Measurements from ENCODE around the gene CNKSR3. TPM values are rescaled to one million over a fixed set of nuclear protein-coding genes. Genes with fewer than 3 reads are reported as not detected.

The CNKSR3 gene
- total RNA-seq, 2 donors from 2014 or later: 13.1 to 31.5 TPM

- Histone ChIP-seq H3K27ac (no peak overlapping the region), H3K9me3 (no peaks in the 10 kb centered on the region), H3K36me3 (no peaks in the 10 kb centered on the region), H3K9ac (ENCODE audit: low read depth in 2 of 2, low read length in 2 of 2) (no peak overlapping the region), H3K27me3 (no peaks in the 10 kb centered on the region), H3K4me3 (no peak overlapping the region), H3K4me1 (no peaks in the 10 kb centered on the region)
- TF ChIP-seq CTCF (IDR thresholded peaks at IDR 0.05): no peak
- DNase-seq: peak; percentile 17
- intact Hi-C loops (cut with DNase I): no loop called here
Observed at GRCh38 chr6:154506582-154506981, 3.9 kb downstream of the CNKSR3 start.

GRCh38 chr6:154506108-154506507 lies 4.4 kb downstream of the CNKSR3 start:
- H3K4me3 ChIP-seq: no peak overlapping the region
- H3K9me3 ChIP-seq: no peaks in the 10 kb centered on the region
- no peak for DNase-seq
- H3K9ac ChIP-seq (ENCODE audit: low read depth in 2 of 2, low read length in 2 of 2): no peak overlapping the region
- H3K4me1 ChIP-seq: no peaks in the 10 kb centered on the region
- no peak overlapping the region for H3K27ac ChIP-seq
- intact Hi-C loops (cut with DNase I): no loop called here
- no peak for TF ChIP-seq CTCF (IDR thresholded peaks at IDR 0.05)
- no peaks in the 10 kb centered on the region for H3K36me3 ChIP-seq
- H3K27me3 ChIP-seq: no peaks in the 10 kb centered on the region

GRCh38 chr6:154504865-154505449 lies 5.5 kb downstream of the CNKSR3 start:
- intact Hi-C loops (cut with DNase I): loop anchor here (5.0 kb wide), 1 partner anchor 107 kb away; no protein-coding TSS in a partner anchor
- no peak overlapping the region for H3K9ac ChIP-seq (ENCODE audit: low read depth in 2 of 2, low read length in 2 of 2)
- H3K27me3 ChIP-seq: no peaks in the 10 kb centered on the region
- DNase-seq: peak; percentile 6
- H3K4me3 ChIP-seq: no peak overlapping the region
- no peak for TF ChIP-seq CTCF (IDR thresholded peaks at IDR 0.05)
- no peak overlapping the region for H3K27ac ChIP-seq
- H3K36me3 ChIP-seq: no peaks in the 10 kb centered on the region
- no peaks in the 10 kb centered on the region for H3K4me1 ChIP-seq
- H3K9me3 ChIP-seq: no peaks in the 10 kb centered on the region

- H3K36me3 ChIP-seq: no peaks in the 10 kb centered on the region
- no peaks in the 10 kb centered on the region for H3K4me1 ChIP-seq
- TF ChIP-seq CTCF (IDR thresholded peaks at IDR 0.05): no peak
- H3K27me3 ChIP-seq: no peaks in the 10 kb centered on the region
- no peak overlapping the region for H3K4me3 ChIP-seq
- intact Hi-C loops (cut with DNase I): loop anchor here (5.0 kb wide), 1 partner anchor 108 kb away; no protein-coding TSS in a partner anchor
- H3K9ac ChIP-seq (ENCODE audit: low read depth in 2 of 2, low read length in 2 of 2): no peak overlapping the region
- H3K27ac ChIP-seq: no peak overlapping the region
- DNase-seq: no peak
- H3K9me3 ChIP-seq: no peaks in the 10 kb centered on the region
Observed at GRCh38 chr6:154504102-154504501, 6.4 kb downstream of the CNKSR3 start.

- no peaks in the 10 kb centered on the region for H3K36me3 ChIP-seq
Observed at GRCh38 chr6:154503658-154504057, 6.8 kb downstream of the CNKSR3 start.

More at GRCh38 chr6:154503658-154504057, 6.8 kb downstream of the CNKSR3 start:
- no peak overlapping the region for H3K27ac ChIP-seq
- H3K27me3 ChIP-seq: no peaks in the 10 kb centered on the region
- no peaks in the 10 kb centered on the region for H3K4me1 ChIP-seq
- intact Hi-C loops (cut with DNase I): loop anchor here (5.0 kb wide), 1 partner anchor 109 kb away; no protein-coding TSS in a partner anchor
- TF ChIP-seq CTCF (IDR thresholded peaks at IDR 0.05): no peak
- no peak for DNase-seq
- no peak overlapping the region for H3K4me3 ChIP-seq
- no peaks in the 10 kb centered on the region for H3K9me3 ChIP-seq
- no peak overlapping the region for H3K9ac ChIP-seq (ENCODE audit: low read depth in 2 of 2, low read length in 2 of 2)
